ENCODE results near the gene TINAGL1. TPM values are rescaled to one million over a fixed set of nuclear protein-coding genes. Genes with fewer than 3 reads are reported as not detected.
"Not testable (repeated sequence)": the region's sequence is repeated elsewhere in the genome, so short reads cannot be mapped to it uniquely, and the experiment has no call there.

TINAGL1 gene
- total RNA-seq, 1 experiment from 2014 or later, result 2.5 TPM

DNA sequence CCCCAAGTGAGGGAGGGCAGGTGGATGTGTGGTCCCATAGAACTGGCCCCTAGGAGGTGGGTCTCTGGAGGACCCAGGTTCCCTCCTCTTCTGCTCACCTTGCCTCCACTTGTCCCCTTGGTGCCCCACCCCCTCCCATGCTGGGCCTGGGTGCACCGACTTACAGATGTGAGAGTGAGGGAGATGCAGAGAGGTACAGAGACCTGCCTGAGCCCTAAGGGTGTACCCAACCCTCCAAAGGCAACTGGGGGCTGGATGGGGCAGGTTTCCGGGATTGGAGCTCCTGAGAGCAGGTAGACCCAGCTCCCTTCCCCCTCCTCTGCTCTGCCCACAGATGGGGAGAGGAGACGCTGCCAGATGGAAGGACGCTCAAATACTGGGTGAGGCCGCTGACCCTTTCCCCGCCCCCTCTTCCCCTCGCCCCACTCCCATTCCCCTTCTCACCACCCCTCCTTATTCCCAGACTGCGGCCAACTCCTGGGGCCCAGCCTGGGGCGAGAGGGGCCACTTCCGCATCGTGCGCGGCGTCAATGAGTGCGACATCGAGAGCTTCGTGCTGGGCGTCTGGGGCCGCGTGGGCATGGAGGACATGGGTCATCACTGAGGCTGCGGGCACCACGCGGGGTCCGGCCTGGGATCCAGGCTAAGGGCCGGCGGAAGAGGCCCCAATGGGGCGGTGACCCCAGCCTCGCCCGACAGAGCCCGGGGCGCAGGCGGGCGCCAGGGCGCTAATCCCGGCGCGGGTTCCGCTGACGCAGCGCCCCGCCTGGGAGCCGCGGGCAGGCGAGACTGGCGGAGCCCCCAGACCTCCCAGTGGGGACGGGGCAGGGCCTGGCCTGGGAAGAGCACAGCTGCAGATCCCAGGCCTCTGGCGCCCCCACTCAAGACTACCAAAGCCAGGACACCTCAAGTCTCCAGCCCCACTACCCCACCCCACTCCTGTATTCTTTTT is 10.3 kb downstream of the TINAGL1 start:
- H3K14ac ChIP-seq (ENCODE audit: insufficient read depth, low read length), result no peak overlapping the region; the same call in 1 of the 2 replicates
- H3K27me3 ChIP-seq (ENCODE audit: insufficient read depth, low read length), result no peaks in the 10 kb centered on the region
- no peaks in the 10 kb centered on the region; a peak in 1 of 7 replicates for H3K36me3 Mint-ChIP-seq (ENCODE audit: insufficient read depth in 1 of 3, low read depth in 3 of 3)
- no peak overlapping the region for H4K5ac ChIP-seq (ENCODE audit: insufficient read length, low read depth, low read length)
- no peaks in the 10 kb centered on the region for H3K79me1 ChIP-seq (ENCODE audit: insufficient read depth, low read depth, low read length, poor library complexity, severe bottlenecking)
- no peak overlapping the region for H2BK5ac ChIP-seq (ENCODE audit: insufficient read length, low read length)
- H3K4me1 ChIP-seq (ENCODE audit: insufficient read depth, low read length), result peaks cover 3% of the 10 kb centered on the region; the same call in 1 of the 2 replicates
- H2AFZ ChIP-seq (ENCODE audit: low read length), result no peak overlapping the region
- DNase-seq, result no peak
- no peak overlapping the region for H3K4ac ChIP-seq (ENCODE audit: low read depth, low read length)
- no peaks in the 10 kb centered on the region for H3K9me3 Mint-ChIP-seq
- H3K79me2 ChIP-seq (ENCODE audit: insufficient read depth, low read length), result no peaks in the 10 kb centered on the region
- no peaks in the 10 kb centered on the region for H4K20me1 ChIP-seq (ENCODE audit: control insufficient read depth, insufficient read depth, insufficient read length)
- no peak overlapping the region for H3K23ac ChIP-seq (ENCODE audit: insufficient read length, low read depth, low read length)
- no peak overlapping the region; a peak in 1 of 7 replicates for H3K27ac Mint-ChIP-seq
- no peak overlapping the region for H3K56ac ChIP-seq (ENCODE audit: insufficient read length, low read depth, low read length)
- peaks cover 26% of the 10 kb centered on the region for H3K27me3 Mint-ChIP-seq (ENCODE audit: low read depth)
- H3K23me2 ChIP-seq (ENCODE audit: insufficient read length, low read depth, low read length, poor library complexity, severe bottlenecking), result no peaks in the 10 kb centered on the region
- TF ChIP-seq, protein P1, sequence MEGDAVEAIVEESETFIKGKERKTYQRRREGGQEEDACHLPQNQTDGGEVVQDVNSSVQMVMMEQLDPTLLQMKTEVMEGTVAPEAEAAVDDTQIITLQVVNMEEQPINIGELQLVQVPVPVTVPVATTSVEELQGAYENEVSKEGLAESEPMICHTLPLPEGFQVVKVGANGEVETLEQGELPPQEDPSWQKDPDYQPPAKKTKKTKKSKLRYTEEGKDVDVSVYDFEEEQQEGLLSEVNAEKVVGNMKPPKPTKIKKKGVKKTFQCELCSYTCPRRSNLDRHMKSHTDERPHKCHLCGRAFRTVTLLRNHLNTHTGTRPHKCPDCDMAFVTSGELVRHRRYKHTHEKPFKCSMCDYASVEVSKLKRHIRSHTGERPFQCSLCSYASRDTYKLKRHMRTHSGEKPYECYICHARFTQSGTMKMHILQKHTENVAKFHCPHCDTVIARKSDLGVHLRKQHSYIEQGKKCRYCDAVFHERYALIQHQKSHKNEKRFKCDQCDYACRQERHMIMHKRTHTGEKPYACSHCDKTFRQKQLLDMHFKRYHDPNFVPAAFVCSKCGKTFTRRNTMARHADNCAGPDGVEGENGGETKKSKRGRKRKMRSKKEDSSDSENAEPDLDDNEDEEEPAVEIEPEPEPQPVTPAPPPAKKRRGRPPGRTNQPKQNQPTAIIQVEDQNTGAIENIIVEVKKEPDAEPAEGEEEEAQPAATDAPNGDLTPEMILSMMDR (conservative IDR thresholded peaks at IDR 0.05), result no peak
- no peak overlapping the region for H3K4me2 ChIP-seq (ENCODE audit: insufficient read depth, insufficient read length, low read length)
- H3K4me3 Mint-ChIP-seq, result no peak overlapping the region
- H2AK5ac ChIP-seq (ENCODE audit: insufficient read length, low read length), result no peak overlapping the region
- H3K9me3 ChIP-seq (ENCODE audit: control insufficient read depth, low read depth, low read length), result no peaks in the 10 kb centered on the region
- no peak overlapping the region for H3K27ac ChIP-seq (ENCODE audit: insufficient read length, low read depth, low read length)
- H3T11ph ChIP-seq (ENCODE audit: low read length), result no peak overlapping the region
- H2BK120ac ChIP-seq (ENCODE audit: low read depth, low read length, poor library complexity, severe bottlenecking), result no peak overlapping the region
- WGBS (ENCODE audit: extremely low coverage, insufficient read length, low lambda C conversion rate), result no CpG with 5 or more reads among the region's 47 CpGs
- H4K8ac ChIP-seq (replicated peaks; ENCODE audit: insufficient read length, low read depth, low read length), result no peak overlapping the region
- H3K9ac ChIP-seq (ENCODE audit: extremely low read depth, insufficient read length, low read length), result no peak overlapping the region
- no peak overlapping the region for H4K91ac ChIP-seq (ENCODE audit: insufficient read length, low read depth, low read length)
- H2BK12ac ChIP-seq (ENCODE audit: insufficient read length, low read depth, low read length), result no peak overlapping the region
- no peak overlapping the region for H2BK20ac ChIP-seq (ENCODE audit: low read depth, low read length, poor library complexity, severe bottlenecking)
- H3K18ac ChIP-seq (ENCODE audit: insufficient read length, low read depth, low read length), result no peak overlapping the region
- H2BK15ac ChIP-seq (ENCODE audit: low read depth, low read length), result no peak overlapping the region; the same call in 1 of the 2 replicates
- peaks cover 26 to 32% of the 10 kb centered on the region in 2 experiments for H3K4me1 Mint-ChIP-seq

DNA sequence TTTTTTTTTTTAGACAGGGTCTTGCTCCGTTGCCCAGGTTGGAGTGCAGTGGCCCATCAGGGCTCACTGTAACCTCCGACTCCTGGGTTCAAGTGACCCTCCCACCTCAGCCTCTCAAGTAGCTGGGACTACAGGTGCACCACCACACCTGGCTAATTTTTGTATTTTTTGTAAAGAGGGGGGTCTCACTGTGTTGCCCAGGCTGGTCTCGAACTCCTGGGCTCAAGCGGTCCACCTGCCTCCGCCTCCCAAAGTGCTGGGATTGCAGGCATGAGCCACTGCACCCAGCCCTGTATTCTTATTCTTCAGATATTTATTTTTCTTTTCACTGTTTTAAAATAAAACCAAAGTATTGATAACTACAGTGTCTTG is 11.0 kb downstream of the TINAGL1 start:
- not testable (repeated sequence) for DNase-seq; H4K91ac ChIP-seq (ENCODE audit: insufficient read length, low read depth, low read length); H3K79me2 ChIP-seq (ENCODE audit: insufficient read depth, low read length); H3K4me2 ChIP-seq (ENCODE audit: insufficient read depth, insufficient read length, low read length); H3K18ac ChIP-seq (ENCODE audit: insufficient read length, low read depth, low read length); H2AK5ac ChIP-seq (ENCODE audit: insufficient read length, low read length); H2BK120ac ChIP-seq (ENCODE audit: low read depth, low read length, poor library complexity, severe bottlenecking); H3K4me1 ChIP-seq (ENCODE audit: insufficient read depth, low read length); H3K9me3 ChIP-seq (ENCODE audit: control insufficient read depth, low read depth, low read length); H4K8ac ChIP-seq (replicated peaks; ENCODE audit: insufficient read length, low read depth, low read length); H3K79me1 ChIP-seq (ENCODE audit: insufficient read depth, low read depth, low read length, poor library complexity, severe bottlenecking); H3K27ac ChIP-seq (ENCODE audit: insufficient read length, low read depth, low read length); H3K36me3 Mint-ChIP-seq (ENCODE audit: insufficient read depth in 1 of 3, low read depth in 3 of 3); H3K56ac ChIP-seq (ENCODE audit: insufficient read length, low read depth, low read length); H3K4me3 Mint-ChIP-seq; H2AFZ ChIP-seq (ENCODE audit: low read length); H4K20me1 ChIP-seq (ENCODE audit: control insufficient read depth, insufficient read depth, insufficient read length); H3K27ac Mint-ChIP-seq; H2BK5ac ChIP-seq (ENCODE audit: insufficient read length, low read length); H3K23me2 ChIP-seq (ENCODE audit: insufficient read length, low read depth, low read length, poor library complexity, severe bottlenecking); H3K4ac ChIP-seq (ENCODE audit: low read depth, low read length); H3K23ac ChIP-seq (ENCODE audit: insufficient read length, low read depth, low read length); H4K5ac ChIP-seq (ENCODE audit: insufficient read length, low read depth, low read length); H3K14ac ChIP-seq (ENCODE audit: insufficient read depth, low read length); H3T11ph ChIP-seq (ENCODE audit: low read length); H2BK15ac ChIP-seq (ENCODE audit: low read depth, low read length); H3K27me3 ChIP-seq (ENCODE audit: insufficient read depth, low read length); H2BK20ac ChIP-seq (ENCODE audit: low read depth, low read length, poor library complexity, severe bottlenecking); H3K9ac ChIP-seq (ENCODE audit: extremely low read depth, insufficient read length, low read length); H2BK12ac ChIP-seq (ENCODE audit: insufficient read length, low read depth, low read length); H3K9me3 Mint-ChIP-seq
- Mint-ChIP-seq H3K27me3 (ENCODE audit: low read depth) (peaks cover 28% of the 10 kb centered on the region), H3K4me1 (peaks cover 27 to 30% of the 10 kb centered on the region in 2 experiments)
- no CpG with 5 or more reads among the region's 5 CpGs for WGBS (ENCODE audit: extremely low coverage, insufficient read length, low lambda C conversion rate)

All from H9 (cell line).